ENCODE data around the gene CARD6.

CARD6 gene

DNA sequence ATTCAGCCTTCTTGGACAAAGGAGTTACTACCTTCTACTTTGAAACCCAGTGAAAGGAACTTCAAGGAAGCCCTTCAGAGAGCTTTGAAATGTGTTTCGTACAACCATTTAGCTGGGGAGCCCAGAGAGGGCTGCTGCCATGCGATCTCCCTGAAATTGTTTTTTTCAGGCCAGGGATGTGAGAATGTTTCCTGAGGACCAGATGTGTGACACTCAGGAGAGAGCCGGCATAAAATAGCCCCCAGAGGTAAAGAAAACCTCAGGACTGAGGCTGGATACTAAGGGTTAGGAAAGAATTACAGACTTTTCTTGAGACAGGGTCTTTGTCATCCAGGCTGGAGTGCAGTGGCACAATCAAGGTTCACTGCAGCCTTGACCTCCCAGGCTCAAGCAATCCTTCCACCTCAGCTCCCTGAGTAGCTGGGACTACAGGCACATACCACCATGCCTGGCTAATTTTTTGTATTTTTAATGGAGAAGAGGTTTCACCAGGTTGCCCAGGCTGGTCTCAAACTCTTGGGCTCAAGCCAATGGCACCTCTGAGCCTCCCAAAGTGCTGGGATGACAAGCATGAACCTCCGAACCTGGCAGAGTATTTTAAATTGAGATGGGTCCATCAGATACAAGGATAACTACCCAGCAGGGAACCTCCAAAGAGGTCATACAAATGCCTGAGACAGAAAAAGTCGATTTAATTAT, 14.5 kb upstream of the CARD6 start:
- Histone ChIP-seq H3K56ac (ENCODE audit: low read length) (no peak overlapping the region), H3K27ac (ENCODE audit: low read depth, low read length) (no peak overlapping the region), H2AK5ac (ENCODE audit: low read length) (no peak overlapping the region), H3K18ac (ENCODE audit: low read length) (no peak overlapping the region), H3K4me2 (ENCODE audit: low read length) (no peak overlapping the region), H3K27me3 (ENCODE audit: insufficient read depth, low read length, poor library complexity) (no peaks in the 10 kb centered on the region), H3K79me1 (ENCODE audit: low read length) (peaks cover 2% of the 10 kb centered on the region), H4K8ac (ENCODE audit: low read depth, low read length) (peak overlapping the region; percentile 28), H2BK5ac (ENCODE audit: low read length) (no peak overlapping the region), H3K36me3 (ENCODE audit: control insufficient read depth, insufficient read depth, low read length) (peaks cover 9% of the 10 kb centered on the region), H3K4ac (ENCODE audit: low read depth, low read length) (no peak overlapping the region), H3K23ac (ENCODE audit: low read length) (no peak overlapping the region), H3K9ac (ENCODE audit: low read length) (no peak overlapping the region), H3K4me3 (ENCODE audit: low read length) (no peak overlapping the region), H3K4me1 (ENCODE audit: control insufficient read depth, low read depth, low read length) (no peaks in the 10 kb centered on the region), H2BK15ac (replicated peaks; ENCODE audit: low read depth) (no peak overlapping the region), H3K79me2 (ENCODE audit: control insufficient read depth, insufficient read depth, low read length) (peaks cover 6% of the 10 kb centered on the region), H2BK120ac (ENCODE audit: low read depth, low read length) (no peak overlapping the region), H4K5ac (ENCODE audit: low read length) (no peak overlapping the region)
- DNase-seq = peak; percentile 34
- no CpG with 5 or more reads among the region's 5 CpGs for WGBS (ENCODE audit: extremely low coverage, insufficient coverage, low lambda C conversion rate)

DNA sequence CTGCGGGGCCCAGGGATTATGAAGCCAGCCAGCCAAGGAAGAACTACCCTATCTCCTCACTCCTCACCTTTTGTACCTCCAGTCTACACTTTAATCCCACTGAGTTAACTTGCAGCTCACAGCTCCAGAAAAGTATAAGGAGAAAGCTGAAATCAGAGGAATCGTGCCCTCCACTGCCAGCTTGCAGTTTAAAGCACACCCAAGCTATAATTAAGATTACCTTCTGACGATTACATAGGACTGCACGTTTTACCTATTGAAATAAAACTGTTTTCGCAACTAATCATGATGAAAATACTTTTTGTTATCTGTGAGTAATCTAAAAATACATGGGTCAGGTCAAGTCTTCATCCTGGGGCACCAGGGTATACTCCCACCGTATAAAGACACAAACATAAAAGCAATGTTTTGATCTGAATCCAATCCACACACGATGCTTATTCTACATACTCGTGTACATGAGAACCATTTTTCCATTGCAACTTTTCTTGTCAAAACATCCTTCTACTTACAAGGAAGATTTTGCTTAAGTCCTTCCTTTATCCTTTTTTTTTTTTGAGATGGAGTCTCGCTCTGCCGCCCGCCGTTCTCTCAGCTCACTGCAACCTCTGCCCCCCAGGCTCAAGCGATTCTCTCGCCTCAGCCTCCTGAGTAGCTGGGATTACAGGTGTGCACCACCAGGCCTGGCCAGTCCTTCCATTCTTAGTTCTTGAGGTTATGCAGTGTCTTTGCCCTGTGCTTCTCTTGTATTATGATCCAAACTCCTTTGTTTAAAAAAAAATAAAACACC, 13.8 kb upstream of the CARD6 start:
- no peak overlapping the region for H2AK5ac ChIP-seq (ENCODE audit: low read length)
- H3K79me2 ChIP-seq (ENCODE audit: control insufficient read depth, insufficient read depth, low read length) = peaks cover 12% of the 10 kb centered on the region
- no peak overlapping the region for H3K18ac ChIP-seq (ENCODE audit: low read length)
- no peak overlapping the region for H3K56ac ChIP-seq (ENCODE audit: low read length)
- H3K4me1 ChIP-seq (ENCODE audit: control insufficient read depth, low read depth, low read length) = no peaks in the 10 kb centered on the region
- H3K79me1 ChIP-seq (ENCODE audit: low read length) = peaks cover 6% of the 10 kb centered on the region
- peaks cover 13% of the 10 kb centered on the region for H3K36me3 ChIP-seq (ENCODE audit: control insufficient read depth, insufficient read depth, low read length)
- no peak overlapping the region for H4K5ac ChIP-seq (ENCODE audit: low read length)
- H3K27ac ChIP-seq (ENCODE audit: low read depth, low read length) = no peak overlapping the region
- WGBS (ENCODE audit: extremely low coverage, insufficient coverage, low lambda C conversion rate) = no CpG with 5 or more reads among the region's 14 CpGs
- no peak overlapping the region for H2BK15ac ChIP-seq (replicated peaks; ENCODE audit: low read depth)
- no peak overlapping the region for H3K4ac ChIP-seq (ENCODE audit: low read depth, low read length)
- H3K4me3 ChIP-seq (ENCODE audit: low read length) = no peak overlapping the region
- no peak overlapping the region for H3K23ac ChIP-seq (ENCODE audit: low read length)
- no peak overlapping the region for H4K8ac ChIP-seq (ENCODE audit: low read depth, low read length)
- no peak overlapping the region for H3K4me2 ChIP-seq (ENCODE audit: low read length)
- no peak overlapping the region for H3K9ac ChIP-seq (ENCODE audit: low read length)
- no peaks in the 10 kb centered on the region for H3K27me3 ChIP-seq (ENCODE audit: insufficient read depth, low read length, poor library complexity)
- no peak for DNase-seq
- H2BK120ac ChIP-seq (ENCODE audit: low read depth, low read length) = no peak overlapping the region
- no peak overlapping the region for H2BK5ac ChIP-seq (ENCODE audit: low read length)

DNA sequence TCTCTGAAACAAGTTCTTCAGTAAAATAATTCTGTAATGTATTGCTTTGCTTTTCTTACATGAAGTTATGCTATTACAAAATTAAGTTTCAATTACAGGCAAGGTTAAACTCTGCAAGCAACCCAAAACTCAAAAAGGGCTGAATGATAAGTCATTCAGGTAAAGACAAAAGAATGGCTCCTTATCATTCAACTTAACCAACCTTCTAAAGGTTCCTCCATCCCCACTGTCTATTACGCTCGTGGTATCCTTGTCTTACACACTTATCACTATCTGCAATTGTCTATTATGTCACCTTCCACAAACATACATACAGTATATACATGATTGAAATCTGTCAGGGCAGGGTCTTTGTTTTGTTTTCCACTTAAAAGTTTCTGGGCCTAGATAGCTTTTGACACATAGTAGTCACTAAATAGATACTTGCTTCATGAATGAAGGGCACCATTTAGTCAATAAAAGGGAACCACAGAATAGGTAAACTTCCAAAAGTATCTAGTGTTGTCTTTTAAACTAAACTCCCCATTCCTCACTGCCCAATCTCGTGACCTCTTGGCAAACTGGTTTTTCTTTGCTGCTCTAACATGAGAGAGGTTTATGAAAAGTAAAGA, 13.0 kb upstream of the CARD6 start:
- no peak for DNase-seq
- peaks cover 19% of the 10 kb centered on the region for H3K79me2 ChIP-seq (ENCODE audit: control insufficient read depth, insufficient read depth, low read length)
- H3K4ac ChIP-seq (ENCODE audit: low read depth, low read length) = no peak overlapping the region
- no peak overlapping the region for H3K23ac ChIP-seq (ENCODE audit: low read length)
- H3K27ac ChIP-seq (ENCODE audit: low read depth, low read length) = no peak overlapping the region
- H3K36me3 ChIP-seq (ENCODE audit: control insufficient read depth, insufficient read depth, low read length) = peaks cover 15% of the 10 kb centered on the region
- H3K18ac ChIP-seq (ENCODE audit: low read length) = no peak overlapping the region
- H3K4me1 ChIP-seq (ENCODE audit: control insufficient read depth, low read depth, low read length) = no peaks in the 10 kb centered on the region
- WGBS (ENCODE audit: extremely low coverage, insufficient coverage, low lambda C conversion rate) = no CpG with 5 or more reads among the region's 3 CpGs
- no peaks in the 10 kb centered on the region for H3K27me3 ChIP-seq (ENCODE audit: insufficient read depth, low read length, poor library complexity)
- no peak overlapping the region for H3K9ac ChIP-seq (ENCODE audit: low read length)
- H3K79me1 ChIP-seq (ENCODE audit: low read length) = peaks cover 6% of the 10 kb centered on the region
- H4K5ac ChIP-seq (ENCODE audit: low read length) = no peak overlapping the region
- no peak overlapping the region for H2AK5ac ChIP-seq (ENCODE audit: low read length)
- H2BK120ac ChIP-seq (ENCODE audit: low read depth, low read length) = no peak overlapping the region
- no peak overlapping the region for H3K4me2 ChIP-seq (ENCODE audit: low read length)
- no peak overlapping the region for H3K4me3 ChIP-seq (ENCODE audit: low read length)
- no peak overlapping the region for H3K56ac ChIP-seq (ENCODE audit: low read length)
- H2BK5ac ChIP-seq (ENCODE audit: low read length) = no peak overlapping the region
- H2BK15ac ChIP-seq (replicated peaks; ENCODE audit: low read depth) = no peak overlapping the region
- H4K8ac ChIP-seq (ENCODE audit: low read depth, low read length) = no peak overlapping the region

DNA sequence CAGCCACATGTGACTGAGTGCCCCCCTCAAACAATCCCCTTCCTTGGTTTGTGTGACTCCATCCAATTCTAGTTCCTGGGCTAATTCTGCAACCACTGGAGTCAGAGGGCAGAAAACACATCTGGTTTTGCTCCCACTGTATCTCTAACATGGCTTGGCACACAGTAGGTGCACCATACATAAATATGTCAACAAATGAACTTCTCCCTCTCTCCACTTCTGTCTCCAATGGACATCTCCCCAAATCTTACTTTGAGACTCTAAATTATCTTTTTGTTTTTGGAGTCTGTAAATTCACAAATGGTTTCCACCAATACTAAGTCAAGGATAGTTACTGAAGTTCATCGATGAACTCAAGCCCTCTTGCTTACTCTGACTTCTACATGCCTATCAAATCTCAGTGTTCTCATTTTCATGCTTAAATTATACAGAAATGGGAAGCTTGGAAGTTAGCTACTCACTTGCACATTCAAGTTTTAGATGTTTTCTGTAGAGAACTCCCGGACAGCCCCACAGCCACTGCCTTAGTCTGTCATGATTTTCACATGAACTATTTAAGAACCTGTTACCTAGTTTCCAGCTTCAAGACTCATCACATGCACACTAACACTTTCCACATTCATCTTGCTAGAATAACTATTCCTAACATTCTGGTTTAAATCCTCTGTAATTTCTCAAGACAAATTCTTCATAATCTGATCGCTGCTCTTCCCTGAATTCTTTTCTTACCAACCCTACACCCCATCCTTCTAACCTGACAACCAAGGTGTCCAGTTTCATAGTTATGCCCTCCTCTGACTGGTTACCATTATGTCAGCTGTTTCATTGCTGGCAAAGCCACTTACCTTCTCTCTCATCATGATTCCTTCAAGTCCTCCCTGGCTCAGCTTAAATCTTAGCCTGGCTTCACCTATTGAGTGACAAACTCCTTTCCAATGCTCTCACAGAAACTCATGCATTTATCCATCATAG, 12.2 kb upstream of the CARD6 start:
- no peak overlapping the region for H3K56ac ChIP-seq (ENCODE audit: low read length)
- H2BK5ac ChIP-seq (ENCODE audit: low read length) = no peak overlapping the region
- DNase-seq = no peak
- H3K4me3 ChIP-seq (ENCODE audit: low read length) = no peak overlapping the region
- peaks cover 6% of the 10 kb centered on the region for H3K79me1 ChIP-seq (ENCODE audit: low read length)
- H3K4me1 ChIP-seq (ENCODE audit: control insufficient read depth, low read depth, low read length) = no peaks in the 10 kb centered on the region
- H3K18ac ChIP-seq (ENCODE audit: low read length) = no peak overlapping the region
- H3K4me2 ChIP-seq (ENCODE audit: low read length) = no peak overlapping the region
- H4K8ac ChIP-seq (ENCODE audit: low read depth, low read length) = no peak overlapping the region
- no peak overlapping the region for H3K23ac ChIP-seq (ENCODE audit: low read length)
- H2AK5ac ChIP-seq (ENCODE audit: low read length) = no peak overlapping the region
- no peak overlapping the region for H4K5ac ChIP-seq (ENCODE audit: low read length)
- H3K27me3 ChIP-seq (ENCODE audit: insufficient read depth, low read length, poor library complexity) = no peaks in the 10 kb centered on the region
- H3K9ac ChIP-seq (ENCODE audit: low read length) = peak overlapping the region; percentile 6
- H3K4ac ChIP-seq (ENCODE audit: low read depth, low read length) = no peak overlapping the region
- no peak overlapping the region for H3K27ac ChIP-seq (ENCODE audit: low read depth, low read length)
- H2BK120ac ChIP-seq (ENCODE audit: low read depth, low read length) = no peak overlapping the region
- H2BK15ac ChIP-seq (replicated peaks; ENCODE audit: low read depth) = no peak overlapping the region
- H3K79me2 ChIP-seq (ENCODE audit: control insufficient read depth, insufficient read depth, low read length) = peaks cover 27% of the 10 kb centered on the region
- H3K36me3 ChIP-seq (ENCODE audit: control insufficient read depth, insufficient read depth, low read length) = peaks cover 17% of the 10 kb centered on the region
- no CpG with 5 or more reads among the region's 3 CpGs for WGBS (ENCODE audit: extremely low coverage, insufficient coverage, low lambda C conversion rate)

DNA sequence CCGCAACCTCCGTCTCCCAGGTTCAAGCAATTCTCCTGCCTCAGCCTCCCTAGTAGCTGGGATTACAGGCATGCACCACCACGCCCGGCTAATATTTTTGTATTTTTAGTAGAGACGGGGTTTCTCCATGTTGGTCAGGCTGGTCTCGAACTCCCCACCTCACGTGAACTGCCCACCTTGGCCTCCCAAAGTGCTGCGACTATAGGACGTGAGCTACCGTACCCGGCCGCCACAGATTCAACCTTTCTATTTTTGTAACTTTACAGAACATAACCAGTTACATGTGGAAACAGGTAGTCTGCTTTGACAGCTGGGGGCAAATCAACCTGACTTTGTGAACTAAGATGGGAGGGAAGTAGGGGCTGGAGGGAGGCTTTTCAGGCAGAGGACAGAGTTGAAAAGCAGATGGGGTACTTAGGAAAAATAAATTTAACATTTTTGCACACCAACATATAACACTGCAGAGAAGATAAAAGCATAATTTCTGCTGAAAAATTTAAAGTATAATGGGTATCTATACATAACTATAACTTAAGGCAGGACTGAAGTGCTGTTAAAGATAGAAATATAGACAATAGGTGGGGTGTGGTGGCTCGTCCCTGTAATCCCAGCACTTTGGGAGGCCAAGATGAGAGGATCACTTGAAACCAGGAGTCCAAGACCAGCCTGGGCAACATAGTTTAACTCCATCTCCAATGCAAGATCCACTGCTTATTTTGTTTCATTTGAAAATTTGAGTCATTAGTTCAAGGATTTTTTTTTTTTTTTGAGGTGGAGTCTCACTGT, 11.2 kb upstream of the CARD6 start:
- H3K4me1 ChIP-seq (ENCODE audit: control insufficient read depth, low read depth, low read length) = no peaks in the 10 kb centered on the region
- no peak overlapping the region for H3K9ac ChIP-seq (ENCODE audit: low read length)
- no peak overlapping the region for H2BK5ac ChIP-seq (ENCODE audit: low read length)
- H2BK15ac ChIP-seq (replicated peaks; ENCODE audit: low read depth) = no peak overlapping the region
- no peaks in the 10 kb centered on the region for H3K27me3 ChIP-seq (ENCODE audit: insufficient read depth, low read length, poor library complexity)
- no peak overlapping the region for H3K4ac ChIP-seq (ENCODE audit: low read depth, low read length)
- H3K18ac ChIP-seq (ENCODE audit: low read length) = no peak overlapping the region
- H4K5ac ChIP-seq (ENCODE audit: low read length) = no peak overlapping the region
- H3K27ac ChIP-seq (ENCODE audit: low read depth, low read length) = no peak overlapping the region
- H3K79me2 ChIP-seq (ENCODE audit: control insufficient read depth, insufficient read depth, low read length) = peaks cover 37% of the 10 kb centered on the region
- no peak overlapping the region for H4K8ac ChIP-seq (ENCODE audit: low read depth, low read length)
- H3K4me2 ChIP-seq (ENCODE audit: low read length) = no peak overlapping the region
- H2BK120ac ChIP-seq (ENCODE audit: low read depth, low read length) = no peak overlapping the region
- no peak overlapping the region for H2AK5ac ChIP-seq (ENCODE audit: low read length)
- H3K56ac ChIP-seq (ENCODE audit: low read length) = no peak overlapping the region
- H3K79me1 ChIP-seq (ENCODE audit: low read length) = peaks cover 6% of the 10 kb centered on the region
- H3K4me3 ChIP-seq (ENCODE audit: low read length) = no peak overlapping the region
- H3K36me3 ChIP-seq (ENCODE audit: control insufficient read depth, insufficient read depth, low read length) = peaks cover 19% of the 10 kb centered on the region
- no CpG with 5 or more reads among the region's 13 CpGs for WGBS (ENCODE audit: extremely low coverage, insufficient coverage, low lambda C conversion rate)
- no peak for DNase-seq
- H3K23ac ChIP-seq (ENCODE audit: low read length) = no peak overlapping the region

Measured in mesendoderm (in vitro differentiated cells).